Nucleus accumbens (tissue), 56 donors: ENCODE data around the gene CAPZA2.
"Not testable (repeated sequence)": the region's sequence is repeated elsewhere in the genome, so short reads cannot be mapped to it uniquely, and the experiment has no call there.

Source experiments
- DNase-seq, 56 donors: peaks; one replicate each; lab custom pipeline; 2025; lab: John Stamatoyannopoulos, UW

The CAPZA2 gene

GRCh38 chr7:116952635-116953371 lies 90.4 kb downstream of the CAPZA2 start:
- DNase-seq, result peak in 35 of 56 donors; percentile 26 to 80 (median 53)

- peak in 49 of 56 donors; percentile 9 to 80 (median 56) for DNase-seq
Measured at GRCh38 chr7:116953372-116953905, 91.1 kb downstream of the CAPZA2 start, which contains the start of gene ST7. ST7 (plus strand) TSS chr7:116953501; CDS start chr7:116953541, 40 bp downstream.

GRCh38 chr7:116953906-116954838 lies 91.8 kb downstream of the CAPZA2 start:
- peak in 48 of 56 donors; percentile 19 to 77 (median 54) for DNase-seq

- no peak for DNase-seq
Measured at GRCh38 chr7:116955340-116955739, 93.0 kb downstream of the CAPZA2 start.

GRCh38 chr7:116955801-116956476 lies 93.6 kb downstream of the CAPZA2 start:
- DNase-seq, result no peak

- no peak for DNase-seq
Measured at GRCh38 chr7:116956477-116956804, 94.1 kb downstream of the CAPZA2 start.

- DNase-seq, result no peak
Measured at GRCh38 chr7:116957874-116958273, 95.5 kb downstream of the CAPZA2 start.

- not testable (repeated sequence) for DNase-seq
Measured at GRCh38 chr7:116961966-116962673, 99.7 kb downstream of the CAPZA2 start.

- no peak for DNase-seq
Measured at GRCh38 chr7:116963234-116963633, 100.8 kb downstream of the CAPZA2 start.

- no peak for DNase-seq
Measured at GRCh38 chr7:116966601-116967000, 104.2 kb downstream of the CAPZA2 start.

GRCh38 chr7:116967254-116967922 lies 105.0 kb downstream of the CAPZA2 start:
- no peak for DNase-seq

- no peak for DNase-seq
Measured at GRCh38 chr7:116967983-116968382, 105.6 kb downstream of the CAPZA2 start.

- DNase-seq, result no peak
Measured at GRCh38 chr7:116968631-116969030, 106.2 kb downstream of the CAPZA2 start.

- DNase-seq, result no peak
Measured at GRCh38 chr7:116969371-116969902, 107.0 kb downstream of the CAPZA2 start.

- no peak for DNase-seq
Measured at GRCh38 chr7:116970238-116970910, 108.0 kb downstream of the CAPZA2 start.

- DNase-seq, result not testable (repeated sequence)
Measured at GRCh38 chr7:116971153-116971552, 108.8 kb downstream of the CAPZA2 start.
